IMR-90 (cell line): ENCODE results near the gene CHCHD1. TPM values are rescaled to one million over a fixed set of nuclear protein-coding genes. Genes with fewer than 3 reads are reported as not detected.

Experiments
- ATAC-seq: fragments of 200-7000 bp; cut with Tn5 transposase; 2 replicates; pipeline ENCODE4 v1.9.1; 2020; ENCODE audit warnings: low read depth, mild to moderate bottlenecking, moderate library complexity
- BruUV-seq: library from RNA; stranded (reverse); fragments of 400-500 nt; replicated peaks from 2 replicates; lab custom pipeline; 2021; lab: Mats Ljungman, UMichigan
- CTCF ChIA-PET: fragments of 300-600 bp; formaldehyde crosslinking; extraction: SDS; loops from one replicate; lab custom pipeline; 2021; ENCODE audit warnings: antibody characterized with exemption; lab: Yijun Ruan, JAX
- POLR2A ChIA-PET: fragments of 300-600 bp; sonication (Branson Sonifier 250); formaldehyde crosslinking; loops from one replicate; lab custom pipeline; 2022; ENCODE audit warnings: antibody characterized with exemption; ENCODE audit not compliant: unreplicated experiment; lab: Charles Lee
- DNase-seq: peaks from one replicate; pipeline ENCODE4 v3.0.0; 2013
- H2AFZ ChIP-seq: replicated peaks from 2 replicates; pipeline ENCODE3; 2013; ENCODE audit warnings: low read length, mild to moderate bottlenecking; ENCODE audit not compliant: poor library complexity
- H2AK5ac ChIP-seq: 2 replicates; pipeline ENCODE4 v1.6.1; 2013; ENCODE audit warnings: low read depth, low read length, inconsistent platforms
- H2AK9ac ChIP-seq: replicated peaks from 2 replicates; pipeline ENCODE3; 2013; ENCODE audit warnings: mild to moderate bottlenecking, low read depth, low read length, moderate library complexity; ENCODE audit not compliant: poor library complexity
- H2BK120ac ChIP-seq: 2 replicates; pipeline ENCODE4 v1.6.1; 2013; ENCODE audit warnings: low read depth, low read length, inconsistent platforms
- H2BK15ac ChIP-seq: 3 replicates; pipeline ENCODE4 v1.6.1; 2013; ENCODE audit warnings: low read depth, low read length, inconsistent platforms
- H2BK20ac ChIP-seq: 2 replicates; pipeline ENCODE4 v1.6.1; 2013; ENCODE audit warnings: low read depth, mild to moderate bottlenecking, inconsistent platforms, low read length, moderate library complexity
- H2BK5ac ChIP-seq: 2 replicates; pipeline ENCODE4 v1.6.1; 2013; ENCODE audit warnings: mild to moderate bottlenecking, low read depth, low read length, inconsistent platforms; ENCODE audit not compliant: poor library complexity, severe bottlenecking
- H3K14ac ChIP-seq: replicated peaks from 2 replicates; pipeline ENCODE4 v1.6.1; 2013; ENCODE audit warnings: low read depth, low read length, inconsistent platforms
- H3K18ac ChIP-seq: 2 replicates; pipeline ENCODE4 v1.6.1; 2013; ENCODE audit warnings: low read depth, low read length, control low read depth
- H3K23ac ChIP-seq: 2 replicates; pipeline ENCODE4 v1.6.1; 2013; ENCODE audit warnings: low read depth, low read length, inconsistent platforms
- H3K27ac ChIP-seq: 2 replicates; pipeline ENCODE4 v1.5.1; 2013; ENCODE audit warnings: mild to moderate bottlenecking, control low read depth, low read length; ENCODE audit not compliant: insufficient read depth
- H3K27me3 ChIP-seq: 2 replicates; pipeline ENCODE4 v1.6.1; 2013; ENCODE audit warnings: low read length; ENCODE audit not compliant: control insufficient read depth, insufficient read depth
- H3K36me3 ChIP-seq: 2 replicates; pipeline ENCODE4 v1.6.1; 2013; ENCODE audit warnings: low read length, mixed read lengths; ENCODE audit not compliant: control insufficient read depth, insufficient read depth
- H3K4ac ChIP-seq: 2 replicates; pipeline ENCODE4 v1.6.1; 2013; ENCODE audit warnings: low read depth, low read length, inconsistent platforms
- H3K4me1 ChIP-seq: 2 replicates; pipeline ENCODE4 v1.6.1; 2013; ENCODE audit warnings: low read length, mixed read lengths; ENCODE audit not compliant: control insufficient read depth, insufficient read depth
- H3K4me2 ChIP-seq: 2 replicates; pipeline ENCODE4 v1.6.1; 2013; ENCODE audit warnings: low read depth, mild to moderate bottlenecking, control low read depth, low read length, moderate library complexity
- H3K4me3 ChIP-seq: 2 replicates; pipeline ENCODE4 v1.5.1; 2013; ENCODE audit warnings: low read depth, mild to moderate bottlenecking, control low read depth, low read length, moderate library complexity; ENCODE audit not compliant: insufficient read depth
- H3K56ac ChIP-seq: 2 replicates; pipeline ENCODE4 v1.6.1; 2013; ENCODE audit warnings: low read length, inconsistent platforms; ENCODE audit not compliant: insufficient read depth; ENCODE audit errors: extremely low read depth
- H3K79me1 ChIP-seq, 2 experiments: 2 replicates each; pipeline ENCODE4 v1.6.1; 2013; ENCODE audit warnings: low read length in 2 of 2, inconsistent platforms in 1 of 2, low read depth in 1 of 2
- H3K9ac ChIP-seq: 2 replicates; pipeline ENCODE4 v1.6.1; 2013; ENCODE audit warnings: low read depth, low read length, control low read depth
- H3K9me1 ChIP-seq: 2 replicates; pipeline ENCODE4 v1.6.1; 2013; ENCODE audit warnings: low read length, inconsistent platforms; ENCODE audit not compliant: insufficient read depth
- H3K9me3 ChIP-seq: 2 replicates; pipeline ENCODE4 v1.6.1; 2013; ENCODE audit warnings: low read length; ENCODE audit not compliant: control insufficient read depth, insufficient read depth
- H4K20me1 ChIP-seq: 2 replicates; pipeline ENCODE4 v1.6.1; 2013; ENCODE audit warnings: low read length, inconsistent platforms; ENCODE audit not compliant: insufficient read depth
- H4K5ac ChIP-seq: 2 replicates; pipeline ENCODE4 v1.6.1; 2013; ENCODE audit warnings: mild to moderate bottlenecking, low read depth, low read length, control low read depth
- H4K8ac ChIP-seq, 2 experiments: 2 replicates each; pipeline ENCODE4 v1.6.1; 2013; ENCODE audit warnings: low read depth in 2 of 2, low read length in 2 of 2, control low read depth in 1 of 2, inconsistent platforms in 1 of 2
- H4K91ac ChIP-seq: 2 replicates; pipeline ENCODE4 v1.6.1; 2013; ENCODE audit warnings: low read depth, low read length, inconsistent platforms; ENCODE audit not compliant: insufficient read depth
- BHLHE40 ChIP-seq: fragments of 150-350 bp; IDR thresholded peaks from 2 replicates; pipeline ENCODE4 v1.6.1; 2016; ENCODE audit warnings: mild to moderate bottlenecking, low read depth, low read length
- CEBPB ChIP-seq: IDR thresholded peaks from 2 replicates; pipeline ENCODE4 v1.6.1; 2012; ENCODE audit warnings: low read depth, low read length, improper control_type of control experiment
- CHD1 ChIP-seq: IDR thresholded peaks from 2 replicates; pipeline ENCODE4 v1.6.1; 2012; ENCODE audit warnings: low read depth, low read length, improper control_type of control experiment
- CTCF ChIP-seq: conservative IDR thresholded peaks from 2 replicates; pipeline ENCODE4 v1.5.1; 2012; ENCODE audit warnings: mild to moderate bottlenecking, low read depth, low read length, improper control_type of control experiment
- ELK1 ChIP-seq: fragments of 150-350 bp; IDR thresholded peaks from 2 replicates; pipeline ENCODE4 v1.6.1; 2016; ENCODE audit warnings: low read depth, mild to moderate bottlenecking, low read length, moderate library complexity, borderline replicate concordance
- FOS ChIP-seq: fragments of 150-350 bp; IDR thresholded peaks from 2 replicates; pipeline ENCODE4 v1.6.1; 2016; ENCODE audit warnings: low read depth, low read length
- MAFK ChIP-seq: IDR thresholded peaks from 2 replicates; pipeline ENCODE4 v1.6.1; 2012; ENCODE audit warnings: low read depth, low read length, improper control_type of control experiment
- MAZ ChIP-seq: IDR thresholded peaks from 2 replicates; pipeline ENCODE4 v1.6.1; 2012; ENCODE audit warnings: low read depth, mild to moderate bottlenecking, low read length, improper control_type of control experiment, moderate library complexity, borderline replicate concordance
- MXI1 ChIP-seq: IDR thresholded peaks from 2 replicates; pipeline ENCODE4 v1.6.1; 2012; ENCODE audit warnings: low read depth, mild to moderate bottlenecking, low read length, moderate library complexity, borderline replicate concordance
- NFE2L2 ChIP-seq: fragments of 150-350 bp; IDR thresholded peaks from 2 replicates; pipeline ENCODE4 v1.6.1; 2016; ENCODE audit warnings: low read depth, mild to moderate bottlenecking, low read length
- POLR2A ChIP-seq: IDR thresholded peaks from 2 replicates; pipeline ENCODE4 v1.6.1; 2012; ENCODE audit warnings: mild to moderate bottlenecking, low read depth, low read length
- RAD21 ChIP-seq: IDR thresholded peaks from 2 replicates; pipeline ENCODE4 v1.6.1; 2012; ENCODE audit warnings: low read length, improper control_type of control experiment
- RCOR1 ChIP-seq: IDR thresholded peaks from 2 replicates; pipeline ENCODE4 v1.6.1; 2012; ENCODE audit warnings: mild to moderate bottlenecking, low read length, improper control_type of control experiment; ENCODE audit not compliant: insufficient replicate concordance
- RFX5 ChIP-seq: IDR thresholded peaks from 2 replicates; pipeline ENCODE4 v1.8.0; 2012; ENCODE audit warnings: low read depth, mild to moderate bottlenecking, low read length, moderate library complexity
- SMC3 ChIP-seq: fragments of 150-350 bp; IDR thresholded peaks from 2 replicates; pipeline ENCODE4 v1.6.1; 2016; ENCODE audit warnings: low read depth, mild to moderate bottlenecking, antibody characterized with exemption, low read length, moderate library complexity
- USF2 ChIP-seq: fragments of 150-350 bp; IDR thresholded peaks from 2 replicates; pipeline ENCODE4 v1.6.1; 2017; ENCODE audit warnings: mild to moderate bottlenecking, antibody characterized with exemption, low read length, low read depth
- WGBS, 2 experiments: methylation state at CpG; one replicate each; pipeline versions ENCODE4 v1.1.5 to v1.1.7; 2013; ENCODE audit warnings: missing lambda C conversion rate in 2 of 2; ENCODE audit not compliant: insufficient read length in 1 of 2; ENCODE audit errors: extremely low coverage in 2 of 2; 5-methylcytosine and 5-hydroxymethylcytosine counted together
- dilution Hi-C: fragments of 300-500 bp; cut with HindIII; formaldehyde crosslinking; loops from one replicate; pipeline ENCODE4 v1.14.3; 2018; ENCODE audit warnings: low sequenced_read_pairs; ENCODE audit not compliant: unreplicated experiment
- in situ Hi-C: fragments of 300-500 bp; cut with MboI; formaldehyde crosslinking; loops from 3 replicates; pipeline ENCODE4 v1.14.3; 2019; ENCODE audit warnings: low sequenced_read_pairs, inconsistent platforms, mixed read lengths
- intact Hi-C: fragments of 100-400 bp; cut with micrococcal nuclease; formaldehyde crosslinking; loops from 2 replicates; pipeline ENCODE4 v1.10.0; 2022
- polyA plus RNA-seq, 3 experiments: library from polyadenylated mRNA; depleted of rRNA; stranded (reverse); fragments of >200 nt; gene quantifications; 2 replicates each; pipeline ENCODE4 v1.2.3, GENCODE V29; 2012; ENCODE audit warnings: low replicate concordance in 1 of 3
- total RNA-seq: library from RNA; depleted of rRNA; stranded (reverse); fragments of >200 nt; gene quantifications from 2 replicates; pipeline ENCODE4 v1.2.3, GENCODE V29; 2012

The CHCHD1 gene
- total and polyA plus RNA-seq, 2 of the 4 experiments (the other 2 are of a cell fraction) = 11.5 to 21.0 TPM

GRCh38 chr10:73789659-73790055, 7.8 kb downstream of the CHCHD1 start:
- H3K18ac ChIP-seq = no peak overlapping the region
- no TSS peak for BruUV-seq
- no peak overlapping the region for H2AK5ac ChIP-seq
- 90% methylated on average over 2 of the region's 10 CpGs; no CpG with 5 or more reads in 1 of the 2 experiments for WGBS, 2 experiments
- no peak overlapping the region for H3K27ac ChIP-seq
- in situ Hi-C loops (no loop called here), dilution Hi-C loops (no loop called here), intact Hi-C loops (no loop called here)
- no peak overlapping the region for H2BK120ac ChIP-seq
- H2BK5ac ChIP-seq = no peak overlapping the region
- H2BK15ac ChIP-seq = no peak overlapping the region
- H4K20me1 ChIP-seq = peaks cover 37% of the 10 kb centered on the region
- ATAC-seq = no peak
- H3K4me1 ChIP-seq = peaks cover 3% of the 10 kb centered on the region; the same call in 1 of the 2 replicates
- H4K91ac ChIP-seq = no peak overlapping the region
- peaks cover 57% of the 10 kb centered on the region for H3K36me3 ChIP-seq
- CTCF ChIA-PET = no interaction called here
- no peak overlapping the region for H3K4me2 ChIP-seq
- H4K5ac ChIP-seq = no peak overlapping the region
- H3K23ac ChIP-seq = no peak overlapping the region
- TF ChIP-seq MAFK (no peak), RAD21 (no peak), CEBPB (no peak), CTCF (no peak), ELK1 (no peak), MXI1 (no peak), BHLHE40 (no peak), POLR2A (no peak), SMC3 (no peak), USF2 (no peak), NFE2L2 (no peak), CHD1 (no peak), MAZ (no peak), FOS (no peak), RCOR1 (no peak), RFX5 (no peak)
- POLR2A ChIA-PET = no interaction called here
- H3K79me1 ChIP-seq = peaks cover 18 to 55% of the 10 kb centered on the region in 2 experiments
- H3K56ac ChIP-seq = no peak overlapping the region
- no peaks in the 10 kb centered on the region for H3K27me3 ChIP-seq
- H3K14ac ChIP-seq = no peak overlapping the region
- DNase-seq = no peak
- H4K8ac ChIP-seq = no peak overlapping the region
- no peak overlapping the region for H2AFZ ChIP-seq
- H2AK9ac ChIP-seq = no peak overlapping the region
- H3K4ac ChIP-seq = no peak overlapping the region
- no peak overlapping the region for H2BK20ac ChIP-seq
- peaks cover 13% of the 10 kb centered on the region; the same call in 1 of the 2 replicates for H3K9me1 ChIP-seq
- no peak overlapping the region for H3K4me3 ChIP-seq
- no peaks in the 10 kb centered on the region for H3K9me3 ChIP-seq
- H3K9ac ChIP-seq = no peak overlapping the region
